ENCODE results near the gene TAS2R40.

The TAS2R40 gene

GRCh38 chr7:143257501-143257900 is 35.7 kb downstream of the TAS2R40 start:
- no peak overlapping the region for H3K4me3 ChIP-seq (ENCODE audit: low read depth, low read length)
- no peak for TF ChIP-seq CTCF (IDR thresholded peaks at IDR 0.05; ENCODE audit: borderline replicate concordance, insufficient read depth, low read depth, low read length)

- no peak overlapping the region for H3K4me3 ChIP-seq (ENCODE audit: low read depth, low read length)
These were observed 37.0 kb downstream of the TAS2R40 start for GRCh38 chr7:143258831-143259230.

GRCh38 chr7:143259765-143260164 is 37.9 kb downstream of the TAS2R40 start:
- no peak for TF ChIP-seq CTCF (IDR thresholded peaks at IDR 0.05; ENCODE audit: borderline replicate concordance, insufficient read depth, low read depth, low read length)
- H3K4me3 ChIP-seq (ENCODE audit: low read depth, low read length), result no peak overlapping the region

More at GRCh38 chr7:143258831-143259230, 37.0 kb downstream of the TAS2R40 start:
- no peak for TF ChIP-seq CTCF (IDR thresholded peaks at IDR 0.05; ENCODE audit: borderline replicate concordance, insufficient read depth, low read depth, low read length)

DNA sequence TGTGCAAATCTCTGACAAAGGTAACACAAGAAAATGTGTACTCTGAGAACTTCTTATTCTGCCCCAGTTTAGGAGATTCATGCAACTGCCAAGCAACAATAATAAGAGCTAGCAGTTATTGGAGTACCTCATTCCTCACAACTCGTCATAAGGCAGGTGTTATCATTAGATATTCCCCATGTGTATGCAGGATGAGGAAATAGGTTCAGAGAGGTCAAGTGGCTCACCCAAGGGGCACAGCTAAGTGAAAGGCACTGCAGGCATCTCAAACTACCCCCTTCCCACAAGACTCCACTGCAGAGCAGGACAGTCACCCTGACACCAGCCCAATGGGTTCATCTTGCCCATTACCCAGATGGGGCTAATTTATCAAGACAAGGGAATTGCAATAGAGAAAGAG is 40.1 kb downstream of the TAS2R40 start:
- no peak for TF ChIP-seq CTCF (IDR thresholded peaks at IDR 0.05; ENCODE audit: borderline replicate concordance, insufficient read depth, low read depth, low read length)
- H3K4me3 ChIP-seq (ENCODE audit: low read depth, low read length), result no peak overlapping the region

GRCh38 chr7:143263266-143264195 is 41.7 kb downstream of the TAS2R40 start, which contains the start of gene GSTK1:
TSS of gene GSTK1 (plus strand) at chr7:143263441. CDS start at chr7:143263514, 73 bp downstream.
- no peak for TF ChIP-seq CTCF (IDR thresholded peaks at IDR 0.05; ENCODE audit: borderline replicate concordance, insufficient read depth, low read depth, low read length)
- peak within 1 kb of the TSS; percentile 76 for H3K4me3 ChIP-seq (ENCODE audit: low read depth, low read length)

- peak overlapping the region; percentile 76 for H3K4me3 ChIP-seq (ENCODE audit: low read depth, low read length)
These were observed 42.3 kb downstream of the TAS2R40 start for GRCh38 chr7:143264196-143264568.

DNA sequence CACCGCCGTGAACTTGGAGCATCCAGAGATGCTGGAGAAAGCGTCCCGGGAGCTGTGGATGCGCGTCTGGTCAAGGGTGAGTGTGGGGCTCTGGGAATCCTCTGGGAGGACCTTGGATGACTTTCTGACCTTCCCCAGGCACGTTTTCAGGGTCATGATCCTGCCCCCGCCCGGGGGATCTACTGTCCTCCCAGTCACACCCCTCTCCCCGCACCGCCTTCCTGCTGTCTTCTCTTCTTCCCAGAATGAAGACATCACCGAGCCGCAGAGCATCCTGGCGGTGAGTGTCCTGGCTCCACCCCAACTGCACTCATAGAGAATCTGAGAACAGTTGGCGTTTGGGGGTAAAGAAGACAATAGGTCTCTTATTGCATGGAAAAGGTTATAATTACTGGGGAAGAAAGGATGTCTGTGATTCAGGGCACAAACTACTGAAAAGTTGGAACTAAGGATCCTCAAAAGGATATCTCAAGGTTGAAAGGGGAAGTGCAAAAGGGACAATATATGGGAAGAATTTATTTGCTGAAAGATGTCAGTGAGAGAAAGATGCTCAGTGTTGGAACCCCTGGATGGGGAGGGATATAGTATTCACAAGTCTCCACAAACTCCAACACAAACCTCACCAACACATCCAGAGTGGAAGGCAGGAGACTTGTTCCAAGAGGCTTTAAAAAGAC is 43.3 kb downstream of the TAS2R40 start:
- no peak overlapping the region for H3K4me3 ChIP-seq (ENCODE audit: low read depth, low read length)
- no peak for TF ChIP-seq CTCF (IDR thresholded peaks at IDR 0.05; ENCODE audit: borderline replicate concordance, insufficient read depth, low read depth, low read length)
